ENCODE data around the gene TNRC6C. TPM values are rescaled to one million over a fixed set of nuclear protein-coding genes. Genes with fewer than 3 reads are reported as not detected.

The TNRC6C gene
- polyA plus RNA-seq, 1 donor (not counting 4 experiments of a cell fraction or from before 2014, with no cell fraction given): 0.34 TPM

GRCh38 chr17:78051186-78051972, 92.9 kb downstream of the TNRC6C start:
- Histone ChIP-seq H3K9me1 (ENCODE audit: control insufficient read depth, extremely low read depth, insufficient read depth, low read length) (no peaks in the 10 kb centered on the region), H3K9ac (ENCODE audit: control insufficient read depth, extremely low read depth, insufficient read depth, low read length) (no peak overlapping the region), H2AFZ (ENCODE audit: control insufficient read depth, low read length) (no peak overlapping the region), H3K27ac (ENCODE audit: control insufficient read depth, insufficient read depth, low read length) (no peak overlapping the region), H4K20me1 (ENCODE audit: control insufficient read depth, extremely low read depth, insufficient read depth, low read length) (no peaks in the 10 kb centered on the region), H3K27me3 (ENCODE audit: control insufficient read depth, extremely low read depth, insufficient read depth, low read length) (no peaks in the 10 kb centered on the region), H3K79me2 (ENCODE audit: control insufficient read depth, insufficient read depth, low read length) (no peaks in the 10 kb centered on the region), H3K4me3 (ENCODE audit: control insufficient read depth in 2 of 3, extremely low read depth in 1 of 3, insufficient read depth in 2 of 3, low read depth in 1 of 3, low read length in 3 of 3) (no peak overlapping the region), H3K4me2 (ENCODE audit: control insufficient read depth, extremely low read depth, insufficient read depth, low read depth, low read length) (no peak overlapping the region), H3K36me3 (ENCODE audit: control insufficient read depth in 2 of 2, extremely low read depth in 1 of 2, insufficient read depth in 2 of 2, low read length in 2 of 2) (peaks cover 0 to 2% of the 10 kb centered on the region in 2 experiments), H3K9me3 (ENCODE audit: control insufficient read depth, low read depth, low read length) (no peaks in the 10 kb centered on the region), H3K4me1 (ENCODE audit: control insufficient read depth, extremely low read depth, insufficient read depth, low read length) (no peaks in the 10 kb centered on the region)
- FAIRE-seq (no peak), DNase-seq (ENCODE audit: low read depth, low spot score) (no peak)
- no peak for TF ChIP-seq EZH2 (IDR thresholded peaks at IDR 0.05; ENCODE audit: low read length)
- no peak for TF ChIP-seq CTCF (optimal IDR thresholded peaks at IDR 0.05 in 1 of 3, IDR thresholded peaks at IDR 0.05 in 1 of 3, conservative IDR thresholded peaks at IDR 0.05 in 1 of 3; ENCODE audit: extremely low read depth in 1 of 3, insufficient read depth in 2 of 3, low read length in 3 of 3)
- dilution Hi-C loops (cut with MboI; ENCODE audit: extremely low pct_ligation_motif_present, low sequenced_read_pairs): no loop called here

GRCh38 chr17:78053777-78054468, 95.4 kb downstream of the TNRC6C start:
- Histone ChIP-seq H3K4me1 (ENCODE audit: control insufficient read depth, extremely low read depth, insufficient read depth, low read length) (no peaks in the 10 kb centered on the region), H3K27me3 (ENCODE audit: control insufficient read depth, extremely low read depth, insufficient read depth, low read length) (no peaks in the 10 kb centered on the region), H3K79me2 (ENCODE audit: control insufficient read depth, insufficient read depth, low read length) (no peaks in the 10 kb centered on the region), H2AFZ (ENCODE audit: control insufficient read depth, low read length) (no peak overlapping the region), H3K9me1 (ENCODE audit: control insufficient read depth, extremely low read depth, insufficient read depth, low read length) (no peaks in the 10 kb centered on the region), H3K36me3 (ENCODE audit: control insufficient read depth in 2 of 2, extremely low read depth in 1 of 2, insufficient read depth in 2 of 2, low read length in 2 of 2) (peaks cover 0 to 2% of the 10 kb centered on the region in 2 experiments), H3K27ac (ENCODE audit: control insufficient read depth, insufficient read depth, low read length) (no peak overlapping the region), H3K9ac (ENCODE audit: control insufficient read depth, extremely low read depth, insufficient read depth, low read length) (no peak overlapping the region), H4K20me1 (ENCODE audit: control insufficient read depth, extremely low read depth, insufficient read depth, low read length) (no peaks in the 10 kb centered on the region), H3K9me3 (ENCODE audit: control insufficient read depth, low read depth, low read length) (no peaks in the 10 kb centered on the region), H3K4me2 (ENCODE audit: control insufficient read depth, extremely low read depth, insufficient read depth, low read depth, low read length) (no peak overlapping the region), H3K4me3 (ENCODE audit: control insufficient read depth in 2 of 3, extremely low read depth in 1 of 3, insufficient read depth in 2 of 3, low read depth in 1 of 3, low read length in 3 of 3) (no peak overlapping the region)
- dilution Hi-C loops (cut with MboI; ENCODE audit: extremely low pct_ligation_motif_present, low sequenced_read_pairs): no loop called here
- DNase-seq (ENCODE audit: low read depth, low spot score) (no peak), FAIRE-seq (no peak)
- TF ChIP-seq CTCF (optimal IDR thresholded peaks at IDR 0.05 in 1 of 3, IDR thresholded peaks at IDR 0.05 in 1 of 3, conservative IDR thresholded peaks at IDR 0.05 in 1 of 3; ENCODE audit: extremely low read depth in 1 of 3, insufficient read depth in 2 of 3, low read length in 3 of 3) (no peak), EZH2 (IDR thresholded peaks at IDR 0.05; ENCODE audit: low read length) (no peak)

Data from keratinocyte (primary cell).